ENCODE measurements around the gene KRT3.

DNA sequence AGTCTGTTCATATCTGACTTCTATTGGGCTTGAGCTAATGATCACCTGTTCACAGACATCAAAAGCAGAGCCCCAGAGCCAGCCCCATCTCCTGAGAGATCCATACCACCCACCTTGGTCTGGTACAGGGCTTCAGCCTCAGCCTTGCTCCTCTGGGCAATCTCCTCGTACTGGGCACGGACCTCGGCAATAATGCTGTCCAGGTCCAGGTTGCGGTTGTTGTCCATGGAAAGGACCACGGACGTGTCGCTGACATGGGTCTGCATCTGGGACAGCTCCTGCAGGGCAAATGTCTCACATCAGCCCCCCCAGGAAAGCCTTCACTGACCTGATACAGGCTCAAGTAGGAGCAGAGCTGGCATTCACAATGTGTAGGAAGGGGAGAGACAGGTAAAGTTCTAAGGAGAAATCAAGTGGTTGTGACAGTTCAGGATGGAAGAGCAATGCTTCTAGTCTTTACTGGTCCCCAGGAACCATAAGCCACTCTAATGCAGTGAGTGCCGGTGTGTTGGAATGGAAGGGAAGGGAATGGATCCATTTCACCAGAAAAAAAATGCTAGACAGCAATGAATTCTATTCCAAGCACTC, 12.8 kb upstream of the KRT3 start:
- TF ChIP-seq POLR2AphosphoS5 (IDR thresholded peaks at IDR 0.05; ENCODE audit: low read depth, low read length) (no peak), TAF1 (IDR thresholded peaks at IDR 0.05; ENCODE audit: borderline replicate concordance, insufficient read depth, low read length) (no peak)
- TF ChIP-seq, protein P1, sequence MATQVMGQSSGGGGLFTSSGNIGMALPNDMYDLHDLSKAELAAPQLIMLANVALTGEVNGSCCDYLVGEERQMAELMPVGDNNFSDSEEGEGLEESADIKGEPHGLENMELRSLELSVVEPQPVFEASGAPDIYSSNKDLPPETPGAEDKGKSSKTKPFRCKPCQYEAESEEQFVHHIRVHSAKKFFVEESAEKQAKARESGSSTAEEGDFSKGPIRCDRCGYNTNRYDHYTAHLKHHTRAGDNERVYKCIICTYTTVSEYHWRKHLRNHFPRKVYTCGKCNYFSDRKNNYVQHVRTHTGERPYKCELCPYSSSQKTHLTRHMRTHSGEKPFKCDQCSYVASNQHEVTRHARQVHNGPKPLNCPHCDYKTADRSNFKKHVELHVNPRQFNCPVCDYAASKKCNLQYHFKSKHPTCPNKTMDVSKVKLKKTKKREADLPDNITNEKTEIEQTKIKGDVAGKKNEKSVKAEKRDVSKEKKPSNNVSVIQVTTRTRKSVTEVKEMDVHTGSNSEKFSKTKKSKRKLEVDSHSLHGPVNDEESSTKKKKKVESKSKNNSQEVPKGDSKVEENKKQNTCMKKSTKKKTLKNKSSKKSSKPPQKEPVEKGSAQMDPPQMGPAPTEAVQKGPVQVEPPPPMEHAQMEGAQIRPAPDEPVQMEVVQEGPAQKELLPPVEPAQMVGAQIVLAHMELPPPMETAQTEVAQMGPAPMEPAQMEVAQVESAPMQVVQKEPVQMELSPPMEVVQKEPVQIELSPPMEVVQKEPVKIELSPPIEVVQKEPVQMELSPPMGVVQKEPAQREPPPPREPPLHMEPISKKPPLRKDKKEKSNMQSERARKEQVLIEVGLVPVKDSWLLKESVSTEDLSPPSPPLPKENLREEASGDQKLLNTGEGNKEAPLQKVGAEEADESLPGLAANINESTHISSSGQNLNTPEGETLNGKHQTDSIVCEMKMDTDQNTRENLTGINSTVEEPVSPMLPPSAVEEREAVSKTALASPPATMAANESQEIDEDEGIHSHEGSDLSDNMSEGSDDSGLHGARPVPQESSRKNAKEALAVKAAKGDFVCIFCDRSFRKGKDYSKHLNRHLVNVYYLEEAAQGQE (IDR thresholded peaks at IDR 0.05; ENCODE audit: insufficient read depth in 1 of 2, low read depth in 2 of 2, low read length in 2 of 2), result no peak
